GF-D8 (cell line): ENCODE results near the gene ATRIP.
"Not testable (repeated sequence)": the region's sequence is repeated elsewhere in the genome, so short reads cannot be mapped to it uniquely, and the experiment has no call there.

Experiments used
- DNase-seq: peaks from one replicate; lab custom pipeline; 2025; lab: John Stamatoyannopoulos, UW

Gene ATRIP

GRCh38 chr3:48436855-48437254, 9.7 kb upstream of the ATRIP start:
- no peak for DNase-seq

GRCh38 chr3:48437812-48438211, 8.7 kb upstream of the ATRIP start:
- DNase-seq: no peak

- DNase-seq: peak; percentile 93
These were observed 6.5 kb upstream of the ATRIP start, which contains the start of the genes CCDC51 and TMA7 for GRCh38 chr3:48439820-48440589. Gene CCDC51 (minus strand): TSS chr3:48440119. CDS start chr3:48435128, 4,991 bp downstream. Gene TMA7 (plus strand): TSS chr3:48440257. CDS start chr3:48440297, 40 bp downstream.

- DNase-seq: no peak
These were observed 6.0 kb upstream of the ATRIP start for GRCh38 chr3:48440590-48440958.

- no peak for DNase-seq
These were observed 4.6 kb upstream of the ATRIP start for GRCh38 chr3:48441940-48442339.

- DNase-seq: no peak
These were observed 1.2 kb upstream of the ATRIP start for GRCh38 chr3:48445277-48445882.

- DNase-seq: no peak
These were observed 503 bp upstream of the ATRIP start for GRCh38 chr3:48446043-48446424.

- DNase-seq: no peak
These were observed 4.7 kb downstream of the ATRIP start for GRCh38 chr3:48451270-48451669.

- no peak for DNase-seq
These were observed 9.9 kb downstream of the ATRIP start for GRCh38 chr3:48456456-48456855.

- no peak for DNase-seq
These were observed 12.8 kb downstream of the ATRIP start for GRCh38 chr3:48459331-48459730.

GRCh38 chr3:48459773-48460516, 13.4 kb downstream of the ATRIP start:
- DNase-seq: no peak

GRCh38 chr3:48460517-48460902, 14.0 kb downstream of the ATRIP start:
- DNase-seq: no peak

- not testable (repeated sequence) for DNase-seq
These were observed 15.2 kb downstream of the ATRIP start for GRCh38 chr3:48461767-48462166.

GRCh38 chr3:48463703-48464102, 17.2 kb downstream of the ATRIP start:
- no peak for DNase-seq

- no peak for DNase-seq
These were observed 18.2 kb downstream of the ATRIP start for GRCh38 chr3:48464713-48465221.

GRCh38 chr3:48465237-48465530, 18.6 kb downstream of the ATRIP start:
- no peak for DNase-seq

- DNase-seq: peak; percentile 68
These were observed 19.2 kb downstream of the ATRIP start for GRCh38 chr3:48465531-48466378.

- DNase-seq: no peak
These were observed 20.0 kb downstream of the ATRIP start for GRCh38 chr3:48466386-48467109.

GRCh38 chr3:48467110-48467454, 20.5 kb downstream of the ATRIP start:
- no peak for DNase-seq

- no peak for DNase-seq
These were observed 21.1 kb downstream of the ATRIP start for GRCh38 chr3:48467473-48468267.

GRCh38 chr3:48468329-48468731, 21.8 kb downstream of the ATRIP start:
- no peak for DNase-seq
